Stimulated activated memory B cell treated with anti-CD40 and anti-IgM and Interleukin-4, amounts not matched to agents 10 μg/mL and 1 μg/mL and 100 μg/mL, for 72 hours (primary cell): Measurements from ENCODE around the gene VSTM4.

Experiments used
- ATAC-seq: fragments of 150-1000 bp; cut with Tn5 transposase; 2 replicates; pipeline ENCODE4 v1.10.0; 2021
- H3K27ac Mint-ChIP-seq: one replicate; pipeline ENCODE4 v1.8.0; 2022; ENCODE audit warnings: mild to moderate bottlenecking, mixed read lengths
- H3K27me3 Mint-ChIP-seq: one replicate; pipeline ENCODE4 v1.8.0; 2022; ENCODE audit warnings: mixed read lengths
- H3K36me3 Mint-ChIP-seq: one replicate; pipeline ENCODE4 v1.8.0; 2022; ENCODE audit warnings: mixed read lengths
- H3K4me1 Mint-ChIP-seq: one replicate; pipeline ENCODE4 v1.8.0; 2022; ENCODE audit warnings: mixed read lengths
- H3K4me3 Mint-ChIP-seq: one replicate; pipeline ENCODE4 v1.8.0; 2022; ENCODE audit warnings: mild to moderate bottlenecking, moderate library complexity, mixed read lengths
- H3K9me3 Mint-ChIP-seq: one replicate; pipeline ENCODE4 v1.8.0; 2022; ENCODE audit warnings: mixed read lengths

Gene VSTM4, protein sequence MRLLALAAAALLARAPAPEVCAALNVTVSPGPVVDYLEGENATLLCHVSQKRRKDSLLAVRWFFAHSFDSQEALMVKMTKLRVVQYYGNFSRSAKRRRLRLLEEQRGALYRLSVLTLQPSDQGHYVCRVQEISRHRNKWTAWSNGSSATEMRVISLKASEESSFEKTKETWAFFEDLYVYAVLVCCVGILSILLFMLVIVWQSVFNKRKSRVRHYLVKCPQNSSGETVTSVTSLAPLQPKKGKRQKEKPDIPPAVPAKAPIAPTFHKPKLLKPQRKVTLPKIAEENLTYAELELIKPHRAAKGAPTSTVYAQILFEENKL

GRCh38 chr10:49115015-49115795, at the start of gene VSTM4:
Gene VSTM4, minus strand, starts transcription at chr10:49115522. Its CDS starts 37 bp downstream, at chr10:49115485.
- H3K9me3 Mint-ChIP-seq = no peaks in the 10 kb centered on the region
- H3K4me3 Mint-ChIP-seq = peak within 1 kb of the TSS; percentile 46
- H3K36me3 Mint-ChIP-seq = no peaks in the 10 kb centered on the region
- H3K4me1 Mint-ChIP-seq = no peaks in the 10 kb centered on the region
- H3K27me3 Mint-ChIP-seq = peaks cover 28% of the 10 kb centered on the region
- ATAC-seq = peak; percentile 37
- H3K27ac Mint-ChIP-seq = no peak within 1 kb of the TSS

GRCh38 chr10:49164559-49165188, 49.4 kb upstream of the VSTM4 start:
- Mint-ChIP-seq H3K4me1 (peaks cover 55% of the 10 kb centered on the region), H3K27me3 (no peaks in the 10 kb centered on the region), H3K27ac (peak overlapping the region; percentile 3), H3K9me3 (no peaks in the 10 kb centered on the region), H3K4me3 (no peak overlapping the region), H3K36me3 (peaks cover 84% of the 10 kb centered on the region)
- peak; percentile 58 for ATAC-seq

DNA sequence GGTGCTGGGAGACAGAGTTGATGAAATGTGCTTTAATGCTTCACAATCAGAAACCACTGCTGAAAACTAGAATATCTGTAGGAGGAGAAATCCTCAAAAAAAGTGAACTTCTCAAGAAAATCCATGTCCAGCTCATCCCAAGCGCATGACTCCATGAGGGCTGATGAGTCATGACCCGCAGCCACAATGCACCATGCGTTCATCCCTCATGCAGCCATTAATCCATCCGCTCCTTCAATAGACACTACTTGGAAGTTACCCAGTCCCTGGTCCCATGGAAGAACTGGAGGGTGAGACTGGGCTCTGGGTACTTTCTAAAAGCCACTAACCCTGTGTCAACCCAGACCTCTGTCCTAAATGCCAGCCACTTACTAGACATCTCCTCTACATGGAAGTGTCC, 48.4 kb upstream of the VSTM4 start:
- Mint-ChIP-seq H3K4me1 (peaks cover 45% of the 10 kb centered on the region), H3K4me3 (no peak overlapping the region), H3K36me3 (peaks cover 89% of the 10 kb centered on the region)

DNA sequence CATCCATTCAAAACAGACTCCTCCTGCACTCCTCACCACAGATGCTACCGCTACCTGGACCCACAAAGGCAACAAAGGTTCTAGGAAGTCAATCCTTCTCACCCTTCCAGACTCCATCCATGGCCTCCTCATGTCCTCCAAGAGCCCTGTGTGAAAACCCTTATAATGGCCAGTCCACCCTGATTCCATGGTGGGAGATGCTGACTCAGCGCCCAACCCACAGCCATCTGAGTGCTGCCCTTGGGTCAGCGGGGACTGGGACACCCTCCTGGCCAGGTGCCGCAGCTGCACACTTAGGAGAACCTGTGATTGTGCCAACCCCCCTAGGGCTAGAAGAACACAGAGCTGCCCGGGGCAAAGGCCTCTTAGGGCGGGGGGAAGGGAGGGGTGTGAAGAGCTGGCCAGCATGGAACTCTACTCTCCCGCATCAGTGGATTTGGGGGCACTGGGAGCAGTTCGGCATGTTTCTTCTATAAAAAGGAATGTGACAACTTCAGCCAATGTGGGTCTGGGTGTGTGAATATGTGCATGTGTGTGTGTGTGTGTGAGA, 47.5 kb upstream of the VSTM4 start:
- no peak overlapping the region for H3K4me3 Mint-ChIP-seq
- ATAC-seq = no peak
- H3K36me3 Mint-ChIP-seq = peaks cover 87% of the 10 kb centered on the region
- peak overlapping the region; percentile 27 for H3K27ac Mint-ChIP-seq
- H3K4me1 Mint-ChIP-seq = peaks cover 37% of the 10 kb centered on the region
- H3K9me3 Mint-ChIP-seq = no peaks in the 10 kb centered on the region
- no peaks in the 10 kb centered on the region for H3K27me3 Mint-ChIP-seq

More for the DNA sequence above, 48.4 kb upstream of the VSTM4 start:
- ATAC-seq = no peak
- Mint-ChIP-seq H3K27me3 (no peaks in the 10 kb centered on the region), H3K27ac (peak overlapping the region; percentile 3), H3K9me3 (no peaks in the 10 kb centered on the region)

DNA sequence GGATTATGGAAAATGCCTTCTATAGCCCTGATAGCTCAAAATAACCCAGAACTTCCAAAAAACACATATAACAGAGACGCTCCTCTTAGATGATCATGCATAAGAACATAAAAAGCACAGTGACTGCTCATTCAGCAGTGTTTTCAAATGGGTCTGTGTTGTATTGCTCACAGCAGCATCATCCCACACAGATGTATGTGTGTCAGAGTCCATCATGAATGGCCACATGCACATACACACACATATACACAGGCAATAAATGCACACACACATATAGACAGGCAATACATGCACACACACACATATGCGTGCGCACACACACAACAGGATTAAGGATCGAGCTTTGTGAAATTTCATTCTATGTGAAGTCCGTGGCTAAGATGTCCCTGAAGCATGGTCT, 46.7 kb upstream of the VSTM4 start:
- Mint-ChIP-seq H3K4me3 (no peak overlapping the region), H3K4me1 (peaks cover 41% of the 10 kb centered on the region), H3K9me3 (no peaks in the 10 kb centered on the region), H3K27ac (no peak overlapping the region), H3K36me3 (peaks cover 91% of the 10 kb centered on the region), H3K27me3 (no peaks in the 10 kb centered on the region)
- ATAC-seq = no peak

- no peak overlapping the region for H3K27ac Mint-ChIP-seq
- H3K4me1 Mint-ChIP-seq = peaks cover 37% of the 10 kb centered on the region
- no peaks in the 10 kb centered on the region for H3K9me3 Mint-ChIP-seq
- no peaks in the 10 kb centered on the region for H3K27me3 Mint-ChIP-seq
- peaks cover 91% of the 10 kb centered on the region for H3K36me3 Mint-ChIP-seq
- no peak for ATAC-seq
- H3K4me3 Mint-ChIP-seq = no peak overlapping the region
Observed at GRCh38 chr10:49161411-49161997, 46.2 kb upstream of the VSTM4 start.

- ATAC-seq = no peak
- Mint-ChIP-seq H3K36me3 (peaks cover 92% of the 10 kb centered on the region), H3K27ac (no peak overlapping the region)
Observed at GRCh38 chr10:49160814-49161213, 45.5 kb upstream of the VSTM4 start.

DNA sequence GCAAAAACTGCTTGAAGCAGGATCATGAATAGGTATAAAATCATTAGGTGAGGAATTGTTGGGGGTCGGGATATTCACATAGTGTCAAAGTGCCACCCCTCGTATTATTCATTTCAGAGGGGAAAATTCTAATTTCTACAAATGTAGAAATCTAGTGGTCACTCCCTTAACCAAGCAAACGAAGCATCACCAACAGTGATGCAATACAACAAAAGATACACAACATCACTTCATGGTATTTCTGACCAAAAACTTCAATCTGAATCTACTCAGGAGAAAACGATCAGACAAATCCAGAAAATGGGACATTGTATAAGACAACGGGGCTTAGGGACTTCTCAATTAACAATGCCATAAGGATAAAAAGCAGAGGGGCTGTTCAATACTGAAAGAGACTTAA, 44.8 kb upstream of the VSTM4 start:
- H3K27me3 Mint-ChIP-seq = no peaks in the 10 kb centered on the region
- H3K4me3 Mint-ChIP-seq = no peak overlapping the region
- peaks cover 23% of the 10 kb centered on the region for H3K4me1 Mint-ChIP-seq
- H3K27ac Mint-ChIP-seq = no peak overlapping the region
- H3K9me3 Mint-ChIP-seq = no peaks in the 10 kb centered on the region
- no peak for ATAC-seq
- peaks cover 93% of the 10 kb centered on the region for H3K36me3 Mint-ChIP-seq

More at GRCh38 chr10:49160814-49161213, 45.5 kb upstream of the VSTM4 start:
- Mint-ChIP-seq H3K27me3 (no peaks in the 10 kb centered on the region), H3K4me1 (peaks cover 30% of the 10 kb centered on the region), H3K9me3 (no peaks in the 10 kb centered on the region), H3K4me3 (no peak overlapping the region)

DNA sequence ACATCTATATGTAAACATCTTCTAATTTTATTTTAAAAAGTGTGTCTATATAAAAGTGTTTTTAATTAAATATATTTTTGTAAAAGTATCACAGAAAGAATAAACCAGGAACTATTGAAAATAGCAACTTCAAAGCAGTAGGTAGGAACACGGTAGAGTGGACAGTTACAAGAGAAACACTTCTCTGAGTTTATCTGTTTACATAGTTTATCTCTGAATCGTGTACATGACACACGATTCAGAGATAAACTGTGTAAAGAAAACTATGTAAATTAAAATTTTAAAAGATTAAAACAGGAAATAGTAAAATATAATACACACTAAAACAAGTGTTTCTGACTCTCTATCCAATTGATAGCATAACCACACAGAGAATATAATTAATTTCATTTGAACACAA, 43.6 kb upstream of the VSTM4 start:
- H3K4me3 Mint-ChIP-seq = no peak overlapping the region
- H3K36me3 Mint-ChIP-seq = peaks cover 91% of the 10 kb centered on the region
- H3K4me1 Mint-ChIP-seq = peaks cover 11% of the 10 kb centered on the region
- H3K27me3 Mint-ChIP-seq = no peaks in the 10 kb centered on the region
- H3K9me3 Mint-ChIP-seq = no peaks in the 10 kb centered on the region
- H3K27ac Mint-ChIP-seq = no peak overlapping the region
- ATAC-seq = no peak

- H3K4me3 Mint-ChIP-seq = no peak overlapping the region
- H3K4me1 Mint-ChIP-seq = peaks cover 11% of the 10 kb centered on the region
- H3K27ac Mint-ChIP-seq = no peak overlapping the region
- H3K27me3 Mint-ChIP-seq = no peaks in the 10 kb centered on the region
- no peaks in the 10 kb centered on the region for H3K9me3 Mint-ChIP-seq
- peaks cover 86% of the 10 kb centered on the region for H3K36me3 Mint-ChIP-seq
- ATAC-seq = no peak
Observed at GRCh38 chr10:49158404-49158803, 43.1 kb upstream of the VSTM4 start.

DNA sequence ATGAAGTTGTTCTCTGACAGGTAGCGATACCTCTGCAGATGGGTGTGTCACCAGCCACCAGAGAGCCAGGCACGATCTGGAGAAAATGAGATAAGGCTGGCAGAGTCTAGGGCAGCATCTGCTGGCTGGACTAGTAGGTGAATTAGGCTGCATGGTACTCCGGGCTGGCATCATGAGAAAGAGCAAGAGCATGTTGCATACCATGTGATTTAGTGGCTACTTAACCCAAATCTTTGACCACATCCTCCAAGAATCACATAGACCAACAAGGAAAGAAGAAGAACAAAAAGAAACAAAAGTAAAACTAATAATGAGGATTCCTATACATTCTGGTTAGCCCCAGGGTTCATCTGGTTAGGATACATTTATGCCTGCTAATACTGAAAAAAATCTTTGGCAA, 41.9 kb upstream of the VSTM4 start:
- H3K27ac Mint-ChIP-seq = no peak overlapping the region
- no peaks in the 10 kb centered on the region for H3K9me3 Mint-ChIP-seq
- ATAC-seq = no peak
- no peak overlapping the region for H3K4me3 Mint-ChIP-seq
- no peaks in the 10 kb centered on the region for H3K27me3 Mint-ChIP-seq
- H3K36me3 Mint-ChIP-seq = peaks cover 75% of the 10 kb centered on the region
- peaks cover 19% of the 10 kb centered on the region for H3K4me1 Mint-ChIP-seq

DNA sequence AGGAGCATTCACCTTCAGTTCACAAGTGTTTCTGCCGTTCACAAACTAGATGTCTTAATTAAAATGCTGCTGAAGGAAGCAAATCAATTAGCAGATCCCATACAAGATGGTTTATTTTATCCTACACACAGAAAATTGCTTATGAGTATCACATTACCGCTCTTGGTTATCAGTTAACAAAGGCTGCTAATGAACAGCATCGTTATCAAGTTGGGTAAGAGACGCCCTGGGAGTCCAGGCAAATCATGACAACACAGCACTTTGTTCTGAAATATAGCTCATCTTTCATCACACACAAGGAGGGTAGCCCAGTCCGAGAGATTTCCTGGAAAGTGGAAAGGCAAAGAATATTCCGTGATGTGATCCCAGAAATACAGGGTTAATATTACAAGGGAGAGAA, 39.3 kb upstream of the VSTM4 start:
- Mint-ChIP-seq H3K4me3 (no peak overlapping the region), H3K36me3 (peaks cover 49% of the 10 kb centered on the region), H3K4me1 (peaks cover 19% of the 10 kb centered on the region), H3K27me3 (no peaks in the 10 kb centered on the region), H3K27ac (no peak overlapping the region), H3K9me3 (no peaks in the 10 kb centered on the region)
- no peak for ATAC-seq

DNA sequence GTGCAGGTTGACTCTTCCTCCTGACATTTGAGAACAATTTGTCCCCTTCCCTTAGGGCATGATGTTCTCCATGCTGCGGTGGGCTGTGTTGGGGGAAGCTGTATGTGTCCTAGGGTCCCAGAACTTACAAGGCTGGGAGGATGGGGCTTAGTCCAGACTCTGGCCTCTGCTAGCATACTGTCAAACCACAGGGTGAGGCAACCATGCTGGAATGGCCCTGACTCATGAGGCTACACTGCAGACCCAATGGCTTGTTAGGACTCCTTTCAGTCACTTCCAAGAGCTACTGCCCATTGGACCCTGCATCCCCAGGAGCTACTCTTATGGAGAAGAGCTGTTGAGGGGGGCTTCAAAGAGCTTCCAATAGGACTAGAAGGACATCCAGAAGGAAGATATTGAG, 38.6 kb upstream of the VSTM4 start:
- Mint-ChIP-seq H3K4me1 (peaks cover 19% of the 10 kb centered on the region), H3K27ac (no peak overlapping the region), H3K4me3 (no peak overlapping the region), H3K9me3 (no peaks in the 10 kb centered on the region), H3K27me3 (no peaks in the 10 kb centered on the region), H3K36me3 (peaks cover 44% of the 10 kb centered on the region)
- no peak for ATAC-seq

- peaks cover 5% of the 10 kb centered on the region for H3K27me3 Mint-ChIP-seq
- H3K9me3 Mint-ChIP-seq = peaks cover 2% of the 10 kb centered on the region
- peaks cover 42% of the 10 kb centered on the region for H3K36me3 Mint-ChIP-seq
- no peak overlapping the region for H3K27ac Mint-ChIP-seq
- H3K4me3 Mint-ChIP-seq = no peak overlapping the region
- peaks cover 19% of the 10 kb centered on the region for H3K4me1 Mint-ChIP-seq
- ATAC-seq = no peak
Observed at GRCh38 chr10:49153115-49153514, 37.8 kb upstream of the VSTM4 start.

- ATAC-seq = no peak
- Mint-ChIP-seq H3K9me3 (peaks cover 4% of the 10 kb centered on the region), H3K4me1 (peaks cover 17% of the 10 kb centered on the region), H3K27me3 (peaks cover 8% of the 10 kb centered on the region), H3K36me3 (peaks cover 42% of the 10 kb centered on the region), H3K4me3 (no peak overlapping the region), H3K27ac (no peak overlapping the region)
Observed at GRCh38 chr10:49152663-49153062, 37.3 kb upstream of the VSTM4 start.
